Measurements from ENCODE around the gene SELENOK.

- TF ChIP-seq CTCF (IDR thresholded peaks at IDR 0.05) (peak; percentile 14), EZH2phosphoT487 (IDR thresholded peaks at IDR 0.05) (no peak), EZH2 (IDR thresholded peaks at IDR 0.05) (no peak)
Measured at GRCh38 chr3:53939813-53940212, 48.2 kb upstream of the SELENOK start.
